HCT116 (cell line): ENCODE results near the gene CAP2. TPM values are rescaled to one million over a fixed set of nuclear protein-coding genes. Genes with fewer than 3 reads are reported as not detected.

ENCODE experiments used
- ATAC-seq: fragments of 200-7000 bp; cut with Tn5 transposase; 2 replicates; pipeline ENCODE4 v1.9.1; 2020; ENCODE audit warnings: mild to moderate bottlenecking, moderate library complexity
- BruUV-seq: library from RNA; stranded (reverse); fragments of 400-500 nt; replicated peaks from 2 replicates; lab custom pipeline; 2021; lab: Mats Ljungman, UMichigan
- CTCF ChIA-PET: fragments of 300-600 bp; sonication (Branson Sonifier 250); formaldehyde crosslinking; loops from one replicate; lab custom pipeline; 2021; ENCODE audit warnings: antibody characterized with exemption; lab: Charles Lee
- POLR2A ChIA-PET: fragments of 300-600, 350-600 bp; sonication (Branson Sonifier 250); formaldehyde crosslinking; loops from one replicate; lab custom pipeline; 2021; ENCODE audit warnings: antibody characterized with exemption; lab: Charles Lee
- RAD21 ChIA-PET, 2 experiments: fragments of 300-600 bp; sonication (Branson Sonifier 250); formaldehyde crosslinking; loops; one replicate each; lab custom pipeline; 2023; ENCODE audit warnings: low total read pairs in 2 of 2; ENCODE audit not compliant: uncharacterized antibody in 2 of 2, unreplicated experiment in 2 of 2, low non-redundant PET in 1 of 2; lab: Charles Lee
- DNase-seq: peaks from one replicate; pipeline ENCODE4 v3.0.0-alpha.2; 2010; ENCODE audit warnings: low read depth, low spot score
- H2AFZ ChIP-seq: fragments of 200-600 bp; shearing (Covaris generic), sonication (generic); 2 replicates; pipeline ENCODE4 v1.6.1; 2017; ENCODE audit warnings: low read depth, mixed run types, mixed read lengths, antibody characterized with exemption, low read length; ENCODE audit not compliant: poor library complexity, severe bottlenecking
- H3K27ac ChIP-seq: 2 replicates; pipeline ENCODE4 v1.5.1; 2012; ENCODE audit warnings: low read depth, low read length
- H3K27me3 ChIP-seq: fragments of 200-600 bp; sonication (generic); 2 replicates; pipeline ENCODE4 v1.6.1; 2016; ENCODE audit warnings: mixed run types, low read length, mixed read lengths; ENCODE audit not compliant: insufficient read depth
- H3K36me3 ChIP-seq, 2 experiments: fragments of 200-500 bp in 1 of 2; fragments of 200-600 bp in 1 of 2; sonication (Bioruptor generic) in 1 of 2; sonication (generic) in 1 of 2; 2 replicates each; pipeline versions ENCODE4 v1.5.1 to v1.6.1; 2014 to 2016; ENCODE audit warnings: low read length in 2 of 2, inconsistent platforms in 1 of 2, mixed read lengths in 1 of 2, mixed run types in 1 of 2; ENCODE audit not compliant: insufficient read depth in 2 of 2, control insufficient read depth in 1 of 2
- H3K4me1 ChIP-seq, 2 experiments: fragments of 200-600 bp in 1 of 2; sonication (generic) in 1 of 2; 2 replicates each; pipeline versions ENCODE4 v1.5.1 to v1.6.1; 2012 to 2017; ENCODE audit warnings: low read length in 2 of 2, inconsistent platforms in 1 of 2, mild to moderate bottlenecking in 1 of 2, mixed read lengths in 1 of 2, mixed run types in 1 of 2, moderate library complexity in 1 of 2; ENCODE audit not compliant: insufficient read depth in 2 of 2, control insufficient read depth in 1 of 2
- H3K4me2 ChIP-seq: fragments of 200-600 bp; sonication (generic); 2 replicates; pipeline ENCODE4 v1.6.1; 2017; ENCODE audit warnings: mixed run types, low read length, mixed read lengths
- H3K4me3 ChIP-seq, 2 experiments: fragments of 200-600 bp in 1 of 2; sonication (generic) in 1 of 2; replicated peaks in 1 of 2; 2 replicates each; pipeline ENCODE4 v1.5.1; 2011 to 2016; ENCODE audit warnings: low read length in 2 of 2, control low read depth in 1 of 2, low read depth in 1 of 2, mild to moderate bottlenecking in 1 of 2, mixed read lengths in 1 of 2, mixed run types in 1 of 2
- H3K79me2 ChIP-seq: fragments of 200-600 bp; sonication (generic); 2 replicates; pipeline ENCODE4 v1.6.1; 2017; ENCODE audit warnings: mild to moderate bottlenecking, mixed run types, low read length, moderate library complexity, mixed read lengths; ENCODE audit not compliant: insufficient read depth
- H3K9ac ChIP-seq: fragments of 200-600 bp; sonication (generic); 2 replicates; pipeline ENCODE4 v1.6.1; 2016; ENCODE audit warnings: low read length, mixed read lengths
- H3K9me2 ChIP-seq: fragments of 200-600 bp; sonication (generic), shearing (Covaris generic); 2 replicates; pipeline ENCODE4 v1.6.1; 2017; ENCODE audit warnings: mixed run types, mild to moderate bottlenecking, moderate library complexity; ENCODE audit not compliant: insufficient read depth
- H3K9me3 ChIP-seq, 2 experiments: fragments of 200-500 bp in 1 of 2; fragments of 200-600 bp in 1 of 2; sonication (Bioruptor generic) in 1 of 2; sonication (generic) in 1 of 2; 2 replicates each; pipeline ENCODE4 v1.6.1; 2014 to 2017; ENCODE audit warnings: low read length in 2 of 2, mixed read lengths in 2 of 2, inconsistent platforms in 1 of 2, low read depth in 1 of 2, mild to moderate bottlenecking in 1 of 2, mixed run types in 1 of 2, moderate library complexity in 1 of 2; ENCODE audit not compliant: control insufficient read depth in 1 of 2, insufficient read depth in 1 of 2
- H4K20me1 ChIP-seq: fragments of 200-600 bp; sonication (generic), shearing (Covaris generic); 2 replicates; pipeline ENCODE4 v1.6.1; 2017; ENCODE audit warnings: mixed run types, mild to moderate bottlenecking, moderate library complexity; ENCODE audit not compliant: insufficient read depth
- ELF1 ChIP-seq: IDR thresholded peaks from 2 replicates; pipeline ENCODE4 v1.6.1; 2012; ENCODE audit warnings: low read depth, borderline replicate concordance
- EZH2 ChIP-seq: fragments of 200-600 bp; sonication (generic); IDR thresholded peaks from 2 replicates; pipeline ENCODE4 v1.6.1; 2017; ENCODE audit warnings: antibody characterized with exemption, mixed run types
- EZH2phosphoT487 ChIP-seq: fragments of 200-600 bp; IDR thresholded peaks from 2 replicates; pipeline ENCODE4 v1.6.1; 2018; ENCODE audit warnings: antibody characterized with exemption, borderline replicate concordance
- POLR2A ChIP-seq: IDR thresholded peaks from 2 replicates; pipeline ENCODE4 v1.7.0; 2011; ENCODE audit warnings: borderline replicate concordance; ENCODE audit not compliant: insufficient read depth, insufficient read length; ENCODE audit errors: extremely low read depth
- SRF ChIP-seq: IDR thresholded peaks from 2 replicates; pipeline ENCODE4 v1.6.1; 2012; ENCODE audit warnings: low read depth
- TCF7L2 ChIP-seq: IDR thresholded peaks from 2 replicates; pipeline ENCODE4 v1.7.0; 2011; ENCODE audit warnings: borderline replicate concordance, inconsistent platforms; ENCODE audit not compliant: insufficient read depth, insufficient read length; ENCODE audit errors: extremely low read depth
- ZFX ChIP-seq: fragments of 450-650 bp; IDR thresholded peaks from 2 replicates; pipeline ENCODE4 v1.6.1; 2017
- intact Hi-C: fragments of 100-400 bp; cut with micrococcal nuclease; formaldehyde crosslinking; loops from 2 replicates; pipeline ENCODE4 v1.10.0; 2022
- total RNA-seq: library from RNA; stranded (reverse); gene quantifications from one replicate; pipeline ENCODE4 v1.2.1, GENCODE V29; 2021; ENCODE audit not compliant: unreplicated experiment
- TF ChIP-seq, protein P1 (sequence below): IDR thresholded peaks from 2 replicates; pipeline ENCODE4 v1.6.1; 2012; ENCODE audit warnings: low read depth
- TF ChIP-seq, protein P2 (sequence below): IDR thresholded peaks from 2 replicates; pipeline ENCODE4 v1.6.1; 2011; ENCODE audit warnings: mild to moderate bottlenecking, low read length, moderate library complexity; ENCODE audit not compliant: insufficient replicate concordance; ENCODE audit errors: extremely low read depth
- TF ChIP-seq, protein P3 (sequence below): IDR thresholded peaks from 2 replicates; pipeline ENCODE4 v1.6.1; 2012

Gene CAP2
- total RNA-seq, 1 experiment from 2014 or later = 3.8 TPM

DNA sequence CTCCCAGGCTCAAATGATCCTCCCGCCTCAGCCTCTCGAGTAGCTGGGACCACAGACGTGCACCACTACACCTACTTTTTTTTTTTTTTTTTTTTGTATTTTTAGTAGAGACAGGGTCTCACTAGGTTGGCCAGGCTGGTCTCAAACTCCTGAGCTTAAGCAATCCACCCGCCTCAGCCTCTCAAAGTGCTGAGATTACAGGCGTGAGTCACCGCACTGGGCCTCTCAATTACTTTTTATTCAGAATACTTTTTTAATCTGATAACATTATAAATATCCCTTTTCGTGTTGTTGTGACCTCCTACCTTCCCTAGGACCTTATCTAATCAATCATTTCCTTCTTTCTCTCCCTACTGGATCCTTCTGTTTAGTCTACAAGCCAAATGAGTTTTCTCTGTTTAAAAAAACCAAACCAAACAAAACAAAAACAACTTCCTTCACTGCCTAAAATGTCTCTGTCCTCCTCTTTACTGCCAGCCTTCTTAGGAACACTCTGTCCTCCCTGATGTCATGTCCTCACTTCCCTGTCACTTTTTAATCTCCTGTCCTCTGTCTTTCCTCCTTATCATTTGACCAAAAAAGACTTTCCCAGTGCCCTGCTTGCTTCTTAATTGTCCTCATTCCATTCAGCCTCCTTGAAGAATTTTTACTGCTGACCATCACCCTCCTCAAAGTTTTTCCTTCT lies 85.0 kb downstream of the CAP2 start:
- Histone ChIP-seq H3K27ac (no peak overlapping the region), H3K9me3 (no peaks in the 10 kb centered on the region), H3K79me2 (no peaks in the 10 kb centered on the region), H3K27me3 (no peaks in the 10 kb centered on the region), H4K20me1 (no peaks in the 10 kb centered on the region), H3K9me2 (no peaks in the 10 kb centered on the region), H3K4me2 (no peak overlapping the region), H3K4me1 (no peaks in the 10 kb centered on the region), H2AFZ (no peak overlapping the region), H3K9ac (no peak overlapping the region), H3K36me3 (no peaks in the 10 kb centered on the region), H3K4me3 (no peak overlapping the region)
- POLR2A ChIA-PET = no interaction called here
- ATAC-seq = no peak
- intact Hi-C loops = no loop called here
- RAD21 ChIA-PET = no interaction called here
- no peak for TF ChIP-seq EZH2phosphoT487
- no peak for TF ChIP-seq ZFX
- TF ChIP-seq ELF1 = no peak
- no peak for TF ChIP-seq POLR2A
- no peak for TF ChIP-seq TCF7L2
- TF ChIP-seq, protein P1, sequence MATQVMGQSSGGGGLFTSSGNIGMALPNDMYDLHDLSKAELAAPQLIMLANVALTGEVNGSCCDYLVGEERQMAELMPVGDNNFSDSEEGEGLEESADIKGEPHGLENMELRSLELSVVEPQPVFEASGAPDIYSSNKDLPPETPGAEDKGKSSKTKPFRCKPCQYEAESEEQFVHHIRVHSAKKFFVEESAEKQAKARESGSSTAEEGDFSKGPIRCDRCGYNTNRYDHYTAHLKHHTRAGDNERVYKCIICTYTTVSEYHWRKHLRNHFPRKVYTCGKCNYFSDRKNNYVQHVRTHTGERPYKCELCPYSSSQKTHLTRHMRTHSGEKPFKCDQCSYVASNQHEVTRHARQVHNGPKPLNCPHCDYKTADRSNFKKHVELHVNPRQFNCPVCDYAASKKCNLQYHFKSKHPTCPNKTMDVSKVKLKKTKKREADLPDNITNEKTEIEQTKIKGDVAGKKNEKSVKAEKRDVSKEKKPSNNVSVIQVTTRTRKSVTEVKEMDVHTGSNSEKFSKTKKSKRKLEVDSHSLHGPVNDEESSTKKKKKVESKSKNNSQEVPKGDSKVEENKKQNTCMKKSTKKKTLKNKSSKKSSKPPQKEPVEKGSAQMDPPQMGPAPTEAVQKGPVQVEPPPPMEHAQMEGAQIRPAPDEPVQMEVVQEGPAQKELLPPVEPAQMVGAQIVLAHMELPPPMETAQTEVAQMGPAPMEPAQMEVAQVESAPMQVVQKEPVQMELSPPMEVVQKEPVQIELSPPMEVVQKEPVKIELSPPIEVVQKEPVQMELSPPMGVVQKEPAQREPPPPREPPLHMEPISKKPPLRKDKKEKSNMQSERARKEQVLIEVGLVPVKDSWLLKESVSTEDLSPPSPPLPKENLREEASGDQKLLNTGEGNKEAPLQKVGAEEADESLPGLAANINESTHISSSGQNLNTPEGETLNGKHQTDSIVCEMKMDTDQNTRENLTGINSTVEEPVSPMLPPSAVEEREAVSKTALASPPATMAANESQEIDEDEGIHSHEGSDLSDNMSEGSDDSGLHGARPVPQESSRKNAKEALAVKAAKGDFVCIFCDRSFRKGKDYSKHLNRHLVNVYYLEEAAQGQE = no peak
- TF ChIP-seq, protein P2, sequence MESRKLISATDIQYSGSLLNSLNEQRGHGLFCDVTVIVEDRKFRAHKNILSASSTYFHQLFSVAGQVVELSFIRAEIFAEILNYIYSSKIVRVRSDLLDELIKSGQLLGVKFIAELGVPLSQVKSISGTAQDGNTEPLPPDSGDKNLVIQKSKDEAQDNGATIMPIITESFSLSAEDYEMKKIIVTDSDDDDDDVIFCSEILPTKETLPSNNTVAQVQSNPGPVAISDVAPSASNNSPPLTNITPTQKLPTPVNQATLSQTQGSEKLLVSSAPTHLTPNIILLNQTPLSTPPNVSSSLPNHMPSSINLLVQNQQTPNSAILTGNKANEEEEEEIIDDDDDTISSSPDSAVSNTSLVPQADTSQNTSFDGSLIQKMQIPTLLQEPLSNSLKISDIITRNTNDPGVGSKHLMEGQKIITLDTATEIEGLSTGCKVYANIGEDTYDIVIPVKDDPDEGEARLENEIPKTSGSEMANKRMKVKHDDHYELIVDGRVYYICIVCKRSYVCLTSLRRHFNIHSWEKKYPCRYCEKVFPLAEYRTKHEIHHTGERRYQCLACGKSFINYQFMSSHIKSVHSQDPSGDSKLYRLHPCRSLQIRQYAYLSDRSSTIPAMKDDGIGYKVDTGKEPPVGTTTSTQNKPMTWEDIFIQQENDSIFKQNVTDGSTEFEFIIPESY = no peak
- no peak for TF ChIP-seq EZH2
- TF ChIP-seq, protein P3, sequence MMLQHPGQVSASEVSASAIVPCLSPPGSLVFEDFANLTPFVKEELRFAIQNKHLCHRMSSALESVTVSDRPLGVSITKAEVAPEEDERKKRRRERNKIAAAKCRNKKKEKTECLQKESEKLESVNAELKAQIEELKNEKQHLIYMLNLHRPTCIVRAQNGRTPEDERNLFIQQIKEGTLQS = no peak
- TF ChIP-seq SRF = no peak
- CTCF ChIA-PET = no interaction called here
- no TSS peak for BruUV-seq
- no peak for DNase-seq
